ENCODE data around the gene DOP1A.

GRCh38 chr6:83065511-83066192 lies 1.8 kb upstream of the DOP1A start, which contains the start of gene UBE3D:
- TF ChIP-seq CTCF (IDR thresholded peaks at IDR 0.05) (peak; percentile 94 to 100 (median 99)), POLR2A (IDR thresholded peaks at IDR 0.05; ENCODE audit: low read depth) (no peak), POLR2AphosphoS5 (IDR thresholded peaks at IDR 0.05) (peak; percentile 67 to 88), EP300 (IDR thresholded peaks at IDR 0.05) (no peak)
